GM08714 (cell line): ENCODE results near the gene SLC7A6.
A peak's percentile ranks its signal among the peaks of the same experiment; 100 is the strongest.

ENCODE experiments used
- H3K4me3 ChIP-seq: fragments of 200-500 bp; sonication (Bioruptor generic); 2 replicates; pipeline ENCODE4 v1.5.1; 2014; ENCODE audit warnings: mild to moderate bottlenecking, low read length, inconsistent platforms
- ZNF274 ChIP-seq: IDR thresholded peaks from 2 replicates; pipeline ENCODE4 v1.6.1; 2012; ENCODE audit warnings: mild to moderate bottlenecking, low read depth, low read length

The SLC7A6 gene

GRCh38 chr16:68230956-68231355 lies 33.4 kb upstream of the SLC7A6 start:
- TF ChIP-seq ZNF274 = no peak
- no peak overlapping the region for H3K4me3 ChIP-seq

DNA sequence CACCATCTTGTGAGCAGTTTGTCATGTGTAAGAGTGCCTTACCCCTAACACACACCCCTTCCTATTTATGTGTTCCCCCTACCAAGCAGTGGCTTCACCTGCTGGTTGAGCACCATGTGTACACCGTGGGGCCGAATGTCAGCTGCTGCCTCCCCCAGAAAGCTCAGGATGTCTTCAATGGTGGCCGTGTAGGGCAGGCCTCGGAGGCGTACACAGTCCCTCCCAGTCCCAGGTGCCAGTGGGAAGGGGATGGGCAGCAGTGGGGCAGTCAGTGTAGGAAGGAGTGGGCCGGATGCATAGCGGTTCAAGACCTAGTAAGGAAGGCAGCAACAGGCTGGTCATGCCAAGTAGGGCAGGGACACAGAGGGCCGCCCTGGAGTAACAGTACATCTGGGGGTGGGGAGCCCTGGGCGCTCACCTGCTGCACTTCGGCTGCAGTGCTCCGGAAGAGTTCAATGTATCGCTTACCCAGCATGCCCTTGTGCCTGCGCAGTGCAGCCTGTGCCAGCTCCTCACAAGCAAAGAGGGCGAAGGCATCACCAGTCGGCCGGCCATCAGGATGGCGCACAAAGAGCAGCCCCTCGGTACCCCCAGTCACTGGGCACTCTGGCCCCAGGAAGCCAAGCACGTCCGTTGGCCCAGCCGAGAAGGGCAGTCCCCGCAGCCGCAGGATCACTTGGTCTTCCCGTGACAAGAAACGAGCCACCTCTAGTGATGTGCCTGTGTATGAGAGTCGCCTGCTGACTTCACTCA lies 32.8 kb upstream of the SLC7A6 start:
- TF ChIP-seq ZNF274 = no peak
- H3K4me3 ChIP-seq = no peak overlapping the region

DNA sequence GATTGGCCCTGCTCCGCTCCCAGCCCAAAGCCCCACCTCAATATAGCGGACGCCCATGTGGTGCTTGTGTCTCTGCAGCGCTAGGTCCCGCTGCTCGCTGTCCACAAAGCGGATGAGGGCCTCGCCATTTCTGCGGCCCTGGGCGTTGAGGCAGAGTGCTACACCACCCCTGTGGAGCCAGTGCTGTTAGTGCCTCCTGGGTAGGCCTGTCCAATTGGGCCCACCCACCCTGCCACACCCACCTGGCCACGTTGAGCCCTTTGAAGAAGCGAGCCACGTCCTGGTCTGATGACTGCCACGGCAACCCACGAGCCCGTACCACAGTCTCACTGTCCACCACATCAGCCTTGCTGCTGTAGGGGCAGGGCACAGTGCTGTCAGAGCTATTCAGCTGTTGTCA lies 32.0 kb upstream of the SLC7A6 start:
- no peak overlapping the region for H3K4me3 ChIP-seq
- no peak for TF ChIP-seq ZNF274

GRCh38 chr16:68233085-68233834 lies 31.1 kb upstream of the SLC7A6 start:
- H3K4me3 ChIP-seq = no peak overlapping the region
- TF ChIP-seq ZNF274 = no peak

DNA sequence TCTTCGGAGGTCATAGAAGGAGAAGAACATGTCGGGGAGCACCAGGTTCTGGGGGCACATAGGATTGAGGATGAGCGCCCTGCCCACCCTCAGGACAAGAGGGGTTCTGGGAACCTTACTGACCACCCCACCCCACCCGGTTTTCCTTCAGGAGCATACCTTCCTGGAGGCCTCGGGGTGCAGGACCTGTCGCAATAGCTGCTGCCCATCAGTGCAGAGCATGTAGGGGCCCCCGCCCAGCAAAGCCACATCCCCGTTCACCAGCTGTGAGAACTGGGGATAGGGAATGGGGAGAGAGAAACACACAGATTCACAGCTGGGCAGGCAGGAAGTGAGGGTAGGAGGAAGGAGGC lies 30.5 kb upstream of the SLC7A6 start:
- H3K4me3 ChIP-seq = no peak overlapping the region
- no peak for TF ChIP-seq ZNF274

DNA sequence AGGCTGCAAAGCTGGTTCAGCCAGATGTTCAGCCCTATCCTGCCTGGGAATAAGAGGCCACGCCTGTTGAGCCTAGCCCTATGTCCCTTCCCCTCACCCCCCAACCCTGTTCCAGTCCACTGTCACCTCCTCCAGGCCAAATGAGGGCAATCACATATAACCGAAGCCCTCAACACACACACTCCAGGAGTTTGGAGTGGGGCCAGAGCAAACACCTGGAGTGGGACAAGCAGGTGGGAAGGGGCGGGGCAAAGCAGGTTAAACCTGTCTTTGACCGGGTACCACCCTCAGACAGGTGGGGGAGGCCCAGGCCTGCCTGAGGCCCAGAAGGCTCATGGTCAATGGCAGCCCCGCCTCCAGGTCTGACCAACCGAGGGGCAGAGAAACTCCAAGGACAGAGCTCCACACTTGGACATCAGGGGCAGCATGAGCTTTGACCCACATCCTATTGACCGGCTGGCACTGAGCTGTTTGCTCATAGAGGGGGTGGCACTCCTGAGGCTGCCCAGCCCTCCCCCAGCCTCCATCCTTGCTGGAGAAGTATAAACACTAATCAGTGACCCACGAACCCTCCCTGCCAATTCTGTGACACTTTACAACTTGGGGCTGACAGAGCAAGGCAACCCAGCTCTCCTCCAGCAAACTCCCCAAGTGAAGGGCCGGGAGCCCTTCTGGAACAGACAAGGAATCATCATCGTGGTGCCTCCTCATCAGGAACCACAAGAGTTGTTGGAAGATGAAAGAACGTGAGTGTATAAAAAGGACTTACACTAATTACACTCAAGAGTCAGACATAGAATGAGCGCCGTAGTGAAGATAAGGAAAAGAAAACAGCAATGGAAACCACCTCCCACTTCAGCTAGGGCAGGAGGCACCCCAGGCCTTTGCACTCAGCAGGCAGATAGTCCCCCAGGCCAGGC lies 29.9 kb upstream of the SLC7A6 start:
- no peak for TF ChIP-seq ZNF274
- H3K4me3 ChIP-seq = no peak overlapping the region

GRCh38 chr16:68235108-68235886 lies 29.0 kb upstream of the SLC7A6 start:
- no peak overlapping the region for H3K4me3 ChIP-seq
- TF ChIP-seq ZNF274 = no peak

- H3K4me3 ChIP-seq = peak within 1 kb of the TSS; percentile 50; the same call in 1 of the 2 replicates
- no peak for TF ChIP-seq ZNF274
These were observed 28.5 kb upstream of the SLC7A6 start, which contains the start of gene ESRP2 for GRCh38 chr16:68235887-68236136. Gene ESRP2 (minus strand): TSS chr16:68236127. CDS start chr16:68236045, 82 bp downstream.

- no peak for TF ChIP-seq ZNF274
- peak overlapping the region; percentile 35; the same call in 1 of the 2 replicates for H3K4me3 ChIP-seq
These were observed 28.0 kb upstream of the SLC7A6 start for GRCh38 chr16:68236137-68236825.

- no peak for TF ChIP-seq ZNF274
- H3K4me3 ChIP-seq = peak overlapping the region; percentile 50; the same call in 1 of the 2 replicates
These were observed 27.5 kb upstream of the SLC7A6 start for GRCh38 chr16:68236826-68237242.

- TF ChIP-seq ZNF274 = no peak
- H3K4me3 ChIP-seq = peak overlapping the region; percentile 62; the same call in 1 of the 2 replicates
These were observed 26.9 kb upstream of the SLC7A6 start for GRCh38 chr16:68237243-68238028.

GRCh38 chr16:68238029-68238345 lies 26.3 kb upstream of the SLC7A6 start:
- peak overlapping the region; percentile 62; the same call in 1 of the 2 replicates for H3K4me3 ChIP-seq
- TF ChIP-seq ZNF274 = no peak
